ENCODE data around the gene PRX.
"Not testable (repeated sequence)": the region's sequence is repeated elsewhere in the genome, so short reads cannot be mapped to it uniquely, and the experiment has no call there.

PRX gene

GRCh38 chr19:40411958-40412499 is 1.1 kb downstream of the PRX start:
- DNase-seq (ENCODE audit: extremely low read depth, low read depth): no peak
- no peak overlapping the region for H3K4me3 ChIP-seq (replicated peaks; ENCODE audit: low read depth, low read length)
- no peak for TF ChIP-seq CTCF (IDR thresholded peaks at IDR 0.05; ENCODE audit: low read depth, low read length, missing control alignments)

GRCh38 chr19:40411125-40411842 is 1.9 kb downstream of the PRX start:
- no peak for TF ChIP-seq CTCF (IDR thresholded peaks at IDR 0.05; ENCODE audit: low read depth, low read length, missing control alignments)
- no peak for DNase-seq (ENCODE audit: extremely low read depth, low read depth)
- no peak overlapping the region for H3K4me3 ChIP-seq (replicated peaks; ENCODE audit: low read depth, low read length)

- no peak overlapping the region for H3K4me3 ChIP-seq (replicated peaks; ENCODE audit: low read depth, low read length)
- no peak for TF ChIP-seq CTCF (IDR thresholded peaks at IDR 0.05; ENCODE audit: low read depth, low read length, missing control alignments)
- no peak for DNase-seq (ENCODE audit: extremely low read depth, low read depth)
Observed at GRCh38 chr19:40410030-40410389, 3.2 kb downstream of the PRX start.

GRCh38 chr19:40408598-40408925 is 4.6 kb downstream of the PRX start:
- not testable (repeated sequence) for H3K4me3 ChIP-seq (replicated peaks; ENCODE audit: low read depth, low read length); DNase-seq (ENCODE audit: extremely low read depth, low read depth)

GRCh38 chr19:40407714-40408597 is 5.2 kb downstream of the PRX start:
- TF ChIP-seq CTCF (IDR thresholded peaks at IDR 0.05; ENCODE audit: low read depth, low read length, missing control alignments): no peak
- DNase-seq (ENCODE audit: extremely low read depth, low read depth): no peak
- H3K4me3 ChIP-seq (replicated peaks; ENCODE audit: low read depth, low read length): no peak overlapping the region

- TF ChIP-seq CTCF (IDR thresholded peaks at IDR 0.05; ENCODE audit: low read depth, low read length, missing control alignments): no peak
- DNase-seq (ENCODE audit: extremely low read depth, low read depth): peak; percentile 54
- H3K4me3 ChIP-seq (replicated peaks; ENCODE audit: low read depth, low read length): peak overlapping the region; percentile 49
Observed at GRCh38 chr19:40403262-40403984, 9.8 kb downstream of the PRX start.

- DNase-seq (ENCODE audit: extremely low read depth, low read depth): no peak
- no peak for TF ChIP-seq CTCF (IDR thresholded peaks at IDR 0.05; ENCODE audit: low read depth, low read length, missing control alignments)
- H3K4me3 ChIP-seq (replicated peaks; ENCODE audit: low read depth, low read length): no peak overlapping the region
Observed at GRCh38 chr19:40400559-40400958, 12.6 kb downstream of the PRX start.

All from HFF-Myc (cell line).